Measurements from ENCODE around the gene RCN1.

Gene RCN1

GRCh38 chr11:32090545-32091370 is at the start of gene RCN1:
Gene RCN1 (plus strand): TSS chr11:32091074. CDS start chr11:32091197, 123 bp downstream.
- no peak for TF ChIP-seq CTCF (IDR thresholded peaks at IDR 0.05)
- no peaks in the 10 kb centered on the region for H3K27me3 ChIP-seq
- H3K9me3 ChIP-seq: no peaks in the 10 kb centered on the region
- H3K4me1 ChIP-seq: peaks cover 4 to 60% (median 33%) of the 10 kb centered on the region in 4 donors
- peak within 1 kb of the TSS; percentile 93 to 99 for H3K4me3 ChIP-seq
- peak; percentile 51 to 84 for DNase-seq
- H3K27ac ChIP-seq: peak within 1 kb of the TSS; percentile 92 to 97
- H3K36me3 ChIP-seq: no peaks in the 10 kb centered on the region
- intact Hi-C loops (cut with DNase I; ENCODE audit: low total_unique reads): no loop called here

DNA sequence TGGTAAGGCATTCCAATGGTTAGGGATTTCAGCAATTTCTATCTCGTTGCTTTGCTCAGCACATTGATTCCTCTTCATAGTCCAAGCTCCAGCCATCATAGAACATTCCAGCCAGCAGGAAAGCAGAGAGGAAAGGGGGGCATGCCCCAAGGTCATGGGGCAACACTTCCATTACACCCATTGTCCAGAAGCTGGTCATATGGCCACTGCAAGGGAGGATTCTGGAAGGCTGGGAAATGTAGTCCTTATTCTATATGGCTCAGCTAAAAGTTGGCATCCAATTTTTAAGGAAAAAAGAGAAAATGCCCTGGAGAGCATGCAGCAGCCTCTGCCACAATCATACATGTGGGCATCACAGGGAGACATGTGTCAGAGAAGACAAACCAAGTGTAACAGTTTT is 47.1 kb upstream of the RCN1 start:
- H3K27me3 ChIP-seq: peaks cover 0 to 18% of the 10 kb centered on the region in 2 donors
- no peak for TF ChIP-seq CTCF (IDR thresholded peaks at IDR 0.05)
- no peaks in the 10 kb centered on the region for H3K9me3 ChIP-seq
- H3K4me3 ChIP-seq: no peak overlapping the region
- intact Hi-C loops (cut with DNase I; ENCODE audit: low total_unique reads): no loop called here
- no peak for DNase-seq
- H3K4me1 ChIP-seq: no peaks in the 10 kb centered on the region
- no peak overlapping the region for H3K27ac ChIP-seq
- no peaks in the 10 kb centered on the region for H3K36me3 ChIP-seq

GRCh38 chr11:32044158-32044863 is 46.6 kb upstream of the RCN1 start:
- Histone ChIP-seq H3K36me3 (no peaks in the 10 kb centered on the region), H3K27me3 (peaks cover 0 to 14% of the 10 kb centered on the region in 2 donors), H3K4me3 (no peak overlapping the region), H3K27ac (no peak overlapping the region), H3K9me3 (no peaks in the 10 kb centered on the region), H3K4me1 (no peaks in the 10 kb centered on the region)
- no peak for DNase-seq
- TF ChIP-seq CTCF (IDR thresholded peaks at IDR 0.05): no peak
- intact Hi-C loops (cut with DNase I; ENCODE audit: low total_unique reads): no loop called here

DNA sequence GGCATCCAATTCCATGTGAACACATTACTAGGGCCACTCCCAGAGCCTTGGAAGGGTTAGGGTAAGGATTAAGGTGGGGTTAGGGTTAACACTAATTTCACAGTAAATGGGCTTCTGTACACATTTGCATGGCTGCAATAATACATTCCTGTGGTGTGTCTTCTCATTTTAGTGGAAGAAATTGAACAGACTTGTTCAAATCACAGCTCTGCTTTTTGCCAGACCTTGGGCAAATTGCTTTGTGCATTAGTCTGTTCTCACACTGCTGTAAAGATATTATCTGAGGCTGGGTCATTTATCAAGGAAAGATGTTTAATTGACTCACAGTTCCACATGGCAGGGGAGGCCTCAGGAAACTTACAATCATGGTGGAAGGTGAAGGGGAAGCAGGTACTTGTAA is 45.4 kb upstream of the RCN1 start:
- intact Hi-C loops (cut with DNase I; ENCODE audit: low total_unique reads): no loop called here
- TF ChIP-seq CTCF (IDR thresholded peaks at IDR 0.05): no peak
- no peak for DNase-seq
- H3K4me3 ChIP-seq: no peak overlapping the region
- H3K27me3 ChIP-seq: peaks cover 0 to 14% of the 10 kb centered on the region in 2 donors
- no peaks in the 10 kb centered on the region for H3K4me1 ChIP-seq
- H3K27ac ChIP-seq: no peak overlapping the region
- no peaks in the 10 kb centered on the region for H3K9me3 ChIP-seq
- H3K36me3 ChIP-seq: no peaks in the 10 kb centered on the region

GRCh38 chr11:32050264-32050663 is 40.6 kb upstream of the RCN1 start:
- Histone ChIP-seq H3K4me3 (no peak overlapping the region), H3K27me3 (peaks cover 0 to 23% of the 10 kb centered on the region in 2 donors), H3K27ac (no peak overlapping the region), H3K4me1 (no peaks in the 10 kb centered on the region), H3K9me3 (no peaks in the 10 kb centered on the region), H3K36me3 (no peaks in the 10 kb centered on the region)
- intact Hi-C loops (cut with DNase I; ENCODE audit: low total_unique reads): loop anchor here (2.0 kb wide), 1 partner anchor 125 kb away; no protein-coding TSS in a partner anchor
- no peak for TF ChIP-seq CTCF (IDR thresholded peaks at IDR 0.05)
- DNase-seq: no peak

All from tibial artery (tissue), 4 donors.